ENCODE results near the gene CARD10. TPM values are rescaled to one million over a fixed set of nuclear protein-coding genes. Genes with fewer than 3 reads are reported as not detected.

Gene CARD10, protein sequence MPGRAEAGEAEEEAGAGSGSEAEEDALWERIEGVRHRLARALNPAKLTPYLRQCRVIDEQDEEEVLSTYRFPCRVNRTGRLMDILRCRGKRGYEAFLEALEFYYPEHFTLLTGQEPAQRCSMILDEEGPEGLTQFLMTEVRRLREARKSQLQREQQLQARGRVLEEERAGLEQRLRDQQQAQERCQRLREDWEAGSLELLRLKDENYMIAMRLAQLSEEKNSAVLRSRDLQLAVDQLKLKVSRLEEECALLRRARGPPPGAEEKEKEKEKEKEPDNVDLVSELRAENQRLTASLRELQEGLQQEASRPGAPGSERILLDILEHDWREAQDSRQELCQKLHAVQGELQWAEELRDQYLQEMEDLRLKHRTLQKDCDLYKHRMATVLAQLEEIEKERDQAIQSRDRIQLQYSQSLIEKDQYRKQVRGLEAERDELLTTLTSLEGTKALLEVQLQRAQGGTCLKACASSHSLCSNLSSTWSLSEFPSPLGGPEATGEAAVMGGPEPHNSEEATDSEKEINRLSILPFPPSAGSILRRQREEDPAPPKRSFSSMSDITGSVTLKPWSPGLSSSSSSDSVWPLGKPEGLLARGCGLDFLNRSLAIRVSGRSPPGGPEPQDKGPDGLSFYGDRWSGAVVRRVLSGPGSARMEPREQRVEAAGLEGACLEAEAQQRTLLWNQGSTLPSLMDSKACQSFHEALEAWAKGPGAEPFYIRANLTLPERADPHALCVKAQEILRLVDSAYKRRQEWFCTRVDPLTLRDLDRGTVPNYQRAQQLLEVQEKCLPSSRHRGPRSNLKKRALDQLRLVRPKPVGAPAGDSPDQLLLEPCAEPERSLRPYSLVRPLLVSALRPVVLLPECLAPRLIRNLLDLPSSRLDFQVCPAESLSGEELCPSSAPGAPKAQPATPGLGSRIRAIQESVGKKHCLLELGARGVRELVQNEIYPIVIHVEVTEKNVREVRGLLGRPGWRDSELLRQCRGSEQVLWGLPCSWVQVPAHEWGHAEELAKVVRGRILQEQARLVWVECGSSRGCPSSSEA
- 0.36 TPM in 1 of 2 replicates, not detected in the other for polyA plus RNA-seq
- 0.23 TPM in 1 of 2 replicates, not detected in the other for polyA minus RNA-seq

DNA sequence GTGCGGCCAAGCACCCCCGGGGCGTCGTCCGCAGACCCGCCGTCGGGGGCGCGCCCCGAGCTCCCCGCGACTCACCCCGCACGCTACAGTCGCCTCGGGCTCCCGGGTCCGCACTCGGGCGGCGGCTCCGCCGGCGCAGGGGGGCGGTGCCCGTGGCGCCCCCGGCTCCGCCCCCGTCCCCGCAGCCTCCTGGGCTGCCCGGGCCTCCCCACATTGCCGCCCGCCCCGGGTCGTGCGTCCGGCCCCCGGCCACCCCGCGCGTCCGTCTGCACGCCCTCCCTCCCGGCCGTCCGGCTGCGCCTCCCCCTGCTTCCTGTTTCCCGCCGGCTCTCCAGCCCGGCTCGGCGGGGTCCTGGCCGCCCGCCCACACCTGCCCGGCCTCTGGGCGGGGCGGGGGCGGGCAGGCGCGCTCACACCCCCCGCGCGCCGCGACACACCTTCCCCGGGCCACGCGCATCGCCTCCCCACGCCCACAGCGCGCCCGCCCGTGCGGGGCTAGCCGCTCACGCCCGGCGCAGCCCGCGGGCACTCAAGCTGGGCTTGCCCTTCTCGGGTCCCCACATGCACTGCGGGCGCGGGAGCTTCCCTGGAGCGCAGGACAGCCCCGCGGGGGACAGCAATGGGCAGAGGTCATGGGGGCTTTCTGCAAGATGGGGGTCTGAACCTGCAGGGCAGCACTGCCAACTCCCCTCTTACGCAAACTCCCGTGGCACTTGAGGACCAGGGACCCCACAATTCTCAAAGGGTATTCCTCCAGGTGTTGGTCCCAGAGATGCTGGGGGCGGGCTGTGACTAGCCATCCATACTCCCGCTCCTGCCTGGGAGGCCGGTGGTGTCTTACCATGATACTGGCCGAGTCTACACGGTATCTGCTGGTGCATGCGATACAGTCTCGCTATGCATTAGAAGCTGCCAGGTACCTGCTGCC lies at the start of gene CARD10:
TSS of gene CARD10 (minus strand) at position 148 of the 928 bp plus-strand sequence. CDS start 215 bp downstream, outside the sequence.
- Histone ChIP-seq H3K9me2 (ENCODE audit: insufficient read depth, low read length) (no peaks in the 10 kb centered on the region), H3F3A (ENCODE audit: insufficient read depth, low read length, poor library complexity, severe bottlenecking) (no peaks in the 10 kb centered on the region), H4K20me1 (ENCODE audit: insufficient read depth) (no peaks in the 10 kb centered on the region), H3K27me3 (ENCODE audit: insufficient read depth, low read depth, low read length) (peaks cover 31% of the 10 kb centered on the region), H3K27ac (ENCODE audit: low read length) (no peak within 1 kb of the TSS), H3K9ac (ENCODE audit: low read length) (peak within 1 kb of the TSS; percentile 29), H3K79me2 (replicated peaks; ENCODE audit: insufficient read depth, low read length) (no peaks in the 10 kb centered on the region), H3K4me2 (ENCODE audit: low read length) (no peak within 1 kb of the TSS), H3K4me3 (ENCODE audit: low read length) (peak within 1 kb of the TSS; percentile 63), H3K9me3 (ENCODE audit: low read length) (no peaks in the 10 kb centered on the region), H3K36me3 (ENCODE audit: insufficient read depth, low read length) (no peaks in the 10 kb centered on the region), H2AFZ (ENCODE audit: low read depth, low read length) (no peak within 1 kb of the TSS)
- TF ChIP-seq TAF1 (IDR thresholded peaks at IDR 0.05; ENCODE audit: low read depth) (no peak), CTCF (IDR thresholded peaks at IDR 0.05; ENCODE audit: poor library complexity, severe bottlenecking) (no peak), MXI1 (conservative IDR thresholded peaks at IDR 0.05; ENCODE audit: poor library complexity, severe bottlenecking) (no peak), REST (IDR thresholded peaks at IDR 0.05; ENCODE audit: borderline replicate concordance) (no peak), POLR2AphosphoS5 (IDR thresholded peaks at IDR 0.05) (no peak), EP300 (conservative IDR thresholded peaks at IDR 0.05; ENCODE audit: poor library complexity, severe bottlenecking) (no peak), RAD21 (conservative IDR thresholded peaks at IDR 0.05) (no peak), EZH2 (IDR thresholded peaks at IDR 0.05; ENCODE audit: borderline replicate concordance, insufficient read depth, low read length, poor library complexity, severe bottlenecking) (no peak), SMC3 (conservative IDR thresholded peaks at IDR 0.05; ENCODE audit: poor library complexity) (no peak)
